NCI-H2227 (cell line): ENCODE results near the gene CASP5.

Experiments used
- DNase-seq: peaks from one replicate; lab custom pipeline; 2025; ENCODE audit not compliant: unreplicated experiment; lab: John Stamatoyannopoulos, UW

Gene CASP5

GRCh38 chr11:104968355-104968855 lies 54.6 kb downstream of the CASP5 start, which contains the start of gene CASP4:
Gene CASP4 (minus strand): TSS chr11:104968574. CDS start chr11:104968525, 49 bp downstream.
- DNase-seq: no peak

- no peak for DNase-seq
Measured at GRCh38 chr11:104967534-104968354, 55.2 kb downstream of the CASP5 start.

GRCh38 chr11:104965735-104966134 lies 57.2 kb downstream of the CASP5 start:
- DNase-seq: no peak

- no peak for DNase-seq
Measured at GRCh38 chr11:104964247-104964646, 58.7 kb downstream of the CASP5 start.

GRCh38 chr11:104962852-104963251 lies 60.1 kb downstream of the CASP5 start:
- DNase-seq: no peak

GRCh38 chr11:104957280-104957679 lies 65.7 kb downstream of the CASP5 start:
- no peak for DNase-seq

GRCh38 chr11:104956528-104956927 lies 66.4 kb downstream of the CASP5 start:
- no peak for DNase-seq

- DNase-seq: no peak
Measured at GRCh38 chr11:104946907-104947306, 76.1 kb downstream of the CASP5 start.
